SK-N-SH (cell line): Measurements from ENCODE around the gene CDCA3. TPM values are rescaled to one million over a fixed set of nuclear protein-coding genes. Genes with fewer than 3 reads are reported as not detected.

Experiments used
- CTCF ChIA-PET: fragments of 300-600, 350-600 bp; formaldehyde crosslinking; extraction: SDS; loops from one replicate; lab custom pipeline; 2021; lab: Yijun Ruan, JAX
- POLR2A ChIA-PET: fragments of 350-600 bp; sonication (Branson Sonifier 250); formaldehyde crosslinking; extraction: SDS; loops from one replicate; lab custom pipeline; 2020; ENCODE audit warnings: antibody characterized with exemption, inconsistent platforms; lab: Yijun Ruan, JAX
- DNase-seq: peaks from one replicate; pipeline ENCODE4 v3.0.0; 2012
- H2AFZ ChIP-seq: fragments of 200-600 bp; sonication (generic); 2 replicates; pipeline ENCODE4 v1.8.1; 2016; ENCODE audit warnings: antibody characterized with exemption, mild to moderate bottlenecking, low read depth
- H3F3A ChIP-seq: fragments of 200-600 bp; sonication (generic); replicated peaks from 2 replicates; pipeline ENCODE3; 2016; ENCODE audit warnings: antibody characterized with exemption, mild to moderate bottlenecking; ENCODE audit not compliant: insufficient read depth
- H3K27ac ChIP-seq, 2 experiments: fragments of 200-500 bp in 1 of 2; fragments of 200-600 bp in 1 of 2; sonication (Bioruptor generic) in 1 of 2; sonication (generic), shearing (Covaris generic) in 1 of 2; 2 replicates each; pipeline versions ENCODE4 v1.5.1 to v1.6.1; 2014 to 2016; ENCODE audit warnings: low read depth in 2 of 2, inconsistent platforms in 1 of 2, low read length in 1 of 2, mild to moderate bottlenecking in 1 of 2, mixed read lengths in 1 of 2
- H3K27me3 ChIP-seq: fragments of 200-600 bp; sonication (generic), shearing (Covaris generic); 2 replicates; pipeline ENCODE4 v1.6.1; 2016; ENCODE audit warnings: mixed run types; ENCODE audit not compliant: insufficient read depth
- H3K36me3 ChIP-seq, 2 experiments: fragments of 200-500 bp in 1 of 2; fragments of 200-600 bp in 1 of 2; sonication (Bioruptor generic) in 1 of 2; sonication (generic) in 1 of 2; replicated peaks in 1 of 2; 2 replicates each; pipeline versions ENCODE3 to v1.5.1; 2014 to 2016; ENCODE audit warnings: low read length in 1 of 2, mild to moderate bottlenecking in 1 of 2; ENCODE audit not compliant: insufficient read depth in 2 of 2, control insufficient read depth in 1 of 2
- H3K4me1 ChIP-seq, 2 experiments: fragments of 200-500 bp in 1 of 2; fragments of 200-600 bp in 1 of 2; sonication (Bioruptor generic) in 1 of 2; sonication (generic), shearing (Covaris generic) in 1 of 2; 2 replicates each; pipeline versions ENCODE4 v1.5.1 to v1.6.1; 2014 to 2016; ENCODE audit warnings: low read depth in 1 of 2, low read length in 1 of 2, mixed run types in 1 of 2; ENCODE audit not compliant: insufficient read depth in 2 of 2, control insufficient read depth in 1 of 2
- H3K4me2 ChIP-seq: fragments of 200-600 bp; sonication (generic), shearing (Covaris generic); 2 replicates; pipeline ENCODE4 v1.6.1; 2017; ENCODE audit warnings: mixed run types
- H3K4me3 ChIP-seq, 2 experiments: fragments of 200-500 bp in 1 of 2; fragments of 200-600 bp in 1 of 2; sonication (Bioruptor generic) in 1 of 2; sonication (generic), shearing (Covaris generic) in 1 of 2; 2 replicates each; pipeline versions ENCODE4 v1.5.1 to v1.8.1; 2014 to 2016; ENCODE audit warnings: low read depth in 2 of 2, inconsistent platforms in 1 of 2, low read length in 1 of 2, mild to moderate bottlenecking in 1 of 2, mixed read lengths in 1 of 2, moderate library complexity in 1 of 2
- H3K79me2 ChIP-seq: fragments of 200-600 bp; sonication (generic); 2 replicates; pipeline ENCODE4 v1.8.1; 2017; ENCODE audit warnings: mild to moderate bottlenecking; ENCODE audit not compliant: insufficient read depth
- H3K9ac ChIP-seq: fragments of 200-600 bp; sonication (generic); 2 replicates; pipeline ENCODE4 v1.6.1; 2017; ENCODE audit warnings: mixed run types
- H3K9me2 ChIP-seq: fragments of 200-600 bp; sonication (generic); 2 replicates; pipeline ENCODE4 v1.6.1; 2017; ENCODE audit warnings: mixed run types
- H3K9me3 ChIP-seq: fragments of 200-600 bp; sonication (generic); 2 replicates; pipeline ENCODE4 v1.6.1; 2017; ENCODE audit warnings: mixed run types, mild to moderate bottlenecking, moderate library complexity
- H4K20me1 ChIP-seq: fragments of 200-600 bp; sonication (generic); 2 replicates; pipeline ENCODE4 v1.6.1; 2017; ENCODE audit warnings: mild to moderate bottlenecking, mixed run types; ENCODE audit not compliant: insufficient read depth
- ELF1 ChIP-seq: IDR thresholded peaks from 2 replicates; pipeline ENCODE4 v1.4.0; 2012
- FOSL2 ChIP-seq: IDR thresholded peaks from 2 replicates; pipeline ENCODE4 v1.4.0; 2012; ENCODE audit warnings: low read depth, mild to moderate bottlenecking, moderate library complexity, borderline replicate concordance
- FOXJ3 ChIP-seq: sonication (generic); formaldehyde crosslinking; IDR thresholded peaks from 2 replicates; pipeline ENCODE4 v1.5.1; 2020; ENCODE audit warnings: mild to moderate bottlenecking, missing genetic modification reagents
- GATA2 ChIP-seq: sonication (generic); formaldehyde crosslinking; IDR thresholded peaks from 2 replicates; pipeline ENCODE4 v1.5.0; 2020; ENCODE audit warnings: mild to moderate bottlenecking, missing genetic modification reagents
- JUND ChIP-seq: IDR thresholded peaks from 2 replicates; pipeline ENCODE4 v1.4.0; 2012
- MEF2A ChIP-seq: IDR thresholded peaks from 2 replicates; pipeline ENCODE4 v1.4.0; 2012; ENCODE audit warnings: low read depth, borderline replicate concordance
- MXI1 ChIP-seq: IDR thresholded peaks from 2 replicates; pipeline ENCODE4 v1.6.1; 2012; ENCODE audit warnings: mild to moderate bottlenecking, low read depth, low read length, improper control_type of control experiment
- POLR2AphosphoS5 ChIP-seq: IDR thresholded peaks from 2 replicates; pipeline ENCODE4 v1.6.1; 2012; ENCODE audit warnings: low read depth, low read length
- RFX5 ChIP-seq: IDR thresholded peaks from 2 replicates; pipeline ENCODE4 v1.6.1; 2012; ENCODE audit warnings: mild to moderate bottlenecking, improper control_type of control experiment, low read length
- SIN3A ChIP-seq: IDR thresholded peaks from 2 replicates; pipeline ENCODE4 v1.6.1; 2012; ENCODE audit warnings: low read depth, mild to moderate bottlenecking, low read length, moderate library complexity, borderline replicate concordance
- TAF1 ChIP-seq: IDR thresholded peaks from 2 replicates; pipeline ENCODE4 v1.6.1; 2012; ENCODE audit warnings: low read depth, mild to moderate bottlenecking, low read length, moderate library complexity, borderline replicate concordance
- WGBS: methylation state at CpG from one replicate; pipeline ENCODE4 v1.1.6; 2017; ENCODE audit warnings: low lambda C conversion rate; 5-methylcytosine and 5-hydroxymethylcytosine counted together
- polyA plus RNA-seq, 3 experiments: library from polyadenylated mRNA; depleted of rRNA; stranded (reverse); fragments of >200 nt; gene quantifications; 2 replicates each; pipeline ENCODE4 v1.2.3, GENCODE V29; 2012
- TF ChIP-seq, protein P1 (sequence below): fragments of 150-350 bp; IDR thresholded peaks from 2 replicates; pipeline ENCODE4 v1.6.1; 2017; ENCODE audit warnings: antibody characterized with exemption, low read length, low read depth, borderline replicate concordance
- TF ChIP-seq, protein P2 (sequence below): IDR thresholded peaks from 2 replicates; pipeline ENCODE4 v1.4.0; 2012; ENCODE audit warnings: low read depth, borderline replicate concordance
- TF ChIP-seq, protein P3 (sequence below): IDR thresholded peaks from 2 replicates; pipeline ENCODE4 v1.4.0; 2012; ENCODE audit warnings: low read depth, borderline replicate concordance
- TF ChIP-seq, protein P4 (sequence below): IDR thresholded peaks from 2 replicates; pipeline ENCODE4 v1.6.1; 2012; ENCODE audit warnings: mild to moderate bottlenecking, low read depth, low read length, moderate library complexity

CDCA3 gene
- polyA plus RNA-seq, 1 of the 3 experiments (the other 2 are of a cell fraction): 33.0 TPM

DNA sequence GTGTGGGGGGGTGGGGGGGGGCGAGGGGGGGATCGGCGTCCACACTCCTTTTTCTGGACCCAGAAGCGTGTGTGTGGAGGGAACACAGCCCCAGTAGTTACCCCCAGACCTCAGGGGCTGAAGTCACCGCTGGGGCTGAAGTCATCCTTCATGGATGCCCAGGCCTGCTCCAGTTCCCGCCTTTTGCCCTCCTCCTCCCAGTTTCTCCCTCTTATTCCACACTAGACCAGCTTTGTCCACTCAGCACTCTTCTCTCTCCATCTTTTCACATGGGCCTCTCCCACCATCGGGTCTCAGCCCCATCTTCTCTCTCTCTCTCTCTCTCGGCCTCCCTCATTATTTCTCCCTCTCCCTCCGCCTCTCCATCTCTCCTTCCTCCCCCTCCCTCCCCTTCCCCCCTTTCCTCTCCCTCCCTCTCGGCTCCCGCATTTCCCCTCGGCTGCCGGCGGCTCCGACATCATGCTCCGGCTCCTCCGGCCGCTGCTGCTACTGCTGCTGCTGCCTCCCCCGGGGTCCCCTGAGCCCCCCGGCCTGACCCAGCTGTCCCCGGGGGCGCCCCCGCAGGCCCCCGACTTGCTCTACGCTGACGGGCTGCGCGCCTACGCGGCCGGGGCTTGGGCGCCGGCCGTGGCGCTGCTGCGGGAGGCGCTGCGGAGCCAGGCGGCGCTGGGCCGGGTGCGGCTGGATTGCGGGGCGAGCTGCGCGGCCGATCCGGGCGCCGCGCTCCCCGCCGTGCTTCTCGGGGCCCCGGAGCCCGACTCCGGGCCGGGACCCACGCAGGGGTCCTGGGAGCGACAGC lies 22.9 kb downstream of the CDCA3 start, which contains the start of gene P3H3:
Gene P3H3, plus strand, starts transcription at position 426 of the 799 bp plus-strand sequence. Its CDS starts 34 bp downstream, at position 460.
- TF ChIP-seq POLR2AphosphoS5: peak; percentile 34
- TF ChIP-seq, protein P1, sequence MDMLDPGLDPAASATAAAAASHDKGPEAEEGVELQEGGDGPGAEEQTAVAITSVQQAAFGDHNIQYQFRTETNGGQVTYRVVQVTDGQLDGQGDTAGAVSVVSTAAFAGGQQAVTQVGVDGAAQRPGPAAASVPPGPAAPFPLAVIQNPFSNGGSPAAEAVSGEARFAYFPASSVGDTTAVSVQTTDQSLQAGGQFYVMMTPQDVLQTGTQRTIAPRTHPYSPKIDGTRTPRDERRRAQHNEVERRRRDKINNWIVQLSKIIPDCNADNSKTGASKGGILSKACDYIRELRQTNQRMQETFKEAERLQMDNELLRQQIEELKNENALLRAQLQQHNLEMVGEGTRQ: no peak
- TF ChIP-seq ELF1: no peak
- TF ChIP-seq, protein P2, sequence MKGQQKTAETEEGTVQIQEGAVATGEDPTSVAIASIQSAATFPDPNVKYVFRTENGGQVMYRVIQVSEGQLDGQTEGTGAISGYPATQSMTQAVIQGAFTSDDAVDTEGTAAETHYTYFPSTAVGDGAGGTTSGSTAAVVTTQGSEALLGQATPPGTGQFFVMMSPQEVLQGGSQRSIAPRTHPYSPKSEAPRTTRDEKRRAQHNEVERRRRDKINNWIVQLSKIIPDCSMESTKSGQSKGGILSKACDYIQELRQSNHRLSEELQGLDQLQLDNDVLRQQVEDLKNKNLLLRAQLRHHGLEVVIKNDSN: no peak
- TF ChIP-seq TAF1: 0 out of 2 replicates have a peak, but pooled peaks have one; percentile 54
- 0 out of 2 replicates have a peak, but pooled peaks have one; percentile 22 for TF ChIP-seq SIN3A
- no peak; the same call in 1 of the 2 replicates for TF ChIP-seq MXI1
- no peak for TF ChIP-seq JUND
- TF ChIP-seq FOSL2: no peak
- TF ChIP-seq FOXJ3 (CRISPR knock-in tag): no peak

DNA sequence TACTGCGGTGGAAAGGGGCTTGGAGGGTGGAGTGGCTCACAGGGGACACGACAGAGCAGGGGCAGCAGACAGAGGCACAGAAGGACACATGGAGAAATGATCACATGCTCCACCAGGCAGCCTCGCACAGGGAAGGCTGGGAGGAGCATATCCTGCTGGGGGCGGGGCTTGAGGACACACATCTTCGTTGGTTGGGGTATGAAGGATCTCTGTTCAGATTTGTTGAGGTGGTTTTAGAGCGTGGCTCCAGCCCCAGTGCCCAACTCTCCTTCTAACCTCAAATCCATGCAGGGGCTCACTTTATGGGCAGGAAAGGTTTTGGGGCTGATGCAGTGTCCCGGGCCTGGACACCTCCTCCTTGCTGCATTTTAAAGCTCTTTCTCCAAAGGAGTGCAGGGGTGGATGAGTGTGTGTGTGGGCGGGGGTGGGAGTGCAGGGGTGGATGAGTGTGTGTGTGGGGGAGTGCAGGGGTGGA lies 23.6 kb downstream of the CDCA3 start:
- peak; percentile 92 for DNase-seq
- peaks cover 9 to 22% of the 10 kb centered on the region in 2 experiments for H3K36me3 ChIP-seq
- H4K20me1 ChIP-seq: 0 out of 2 replicates have a peak, but pooled peaks cover 3% of the 10 kb centered on the region
- WGBS: 4% methylated on average over 8 of the region's 8 CpGs
- H3F3A ChIP-seq: peaks cover 8% of the 10 kb centered on the region
- no peaks in the 10 kb centered on the region for H3K27me3 ChIP-seq
- no peaks in the 10 kb centered on the region for H3K9me3 ChIP-seq
- CTCF ChIA-PET: interaction anchor here (1.0 to 14.1 kb wide), 7 partner anchors 8 to 93 kb away, joined by 3 to 246 read pairs (median 55); partner anchors contain the start of genes CDCA3, GNB3, MLF2 and PTMS
- H3K27ac ChIP-seq: peak overlapping the region; percentile 26 to 93
- no peak overlapping the region for H3K9ac ChIP-seq
- peaks cover 31% of the 10 kb centered on the region for H3K79me2 ChIP-seq
- POLR2A ChIA-PET: interaction anchor here (1.0 to 7.0 kb wide), 8 partner anchors 9 to 137 kb away, joined by 3 to 46 read pairs (median 4); partner anchors contain the start of genes CDCA3, MLF2, PTMS and SPSB2
- H2AFZ ChIP-seq: no peak overlapping the region
- H3K4me2 ChIP-seq: peak overlapping the region; percentile 40
- H3K9me2 ChIP-seq: no peaks in the 10 kb centered on the region
- peak overlapping the region in 1 of 2 experiments; percentile 18; a peak in 1 of 4 replicates for H3K4me3 ChIP-seq
- peaks cover 13 to 48% of the 10 kb centered on the region in 2 experiments; a peak in 3 of 4 replicates for H3K4me1 ChIP-seq
- TF ChIP-seq, protein P3, sequence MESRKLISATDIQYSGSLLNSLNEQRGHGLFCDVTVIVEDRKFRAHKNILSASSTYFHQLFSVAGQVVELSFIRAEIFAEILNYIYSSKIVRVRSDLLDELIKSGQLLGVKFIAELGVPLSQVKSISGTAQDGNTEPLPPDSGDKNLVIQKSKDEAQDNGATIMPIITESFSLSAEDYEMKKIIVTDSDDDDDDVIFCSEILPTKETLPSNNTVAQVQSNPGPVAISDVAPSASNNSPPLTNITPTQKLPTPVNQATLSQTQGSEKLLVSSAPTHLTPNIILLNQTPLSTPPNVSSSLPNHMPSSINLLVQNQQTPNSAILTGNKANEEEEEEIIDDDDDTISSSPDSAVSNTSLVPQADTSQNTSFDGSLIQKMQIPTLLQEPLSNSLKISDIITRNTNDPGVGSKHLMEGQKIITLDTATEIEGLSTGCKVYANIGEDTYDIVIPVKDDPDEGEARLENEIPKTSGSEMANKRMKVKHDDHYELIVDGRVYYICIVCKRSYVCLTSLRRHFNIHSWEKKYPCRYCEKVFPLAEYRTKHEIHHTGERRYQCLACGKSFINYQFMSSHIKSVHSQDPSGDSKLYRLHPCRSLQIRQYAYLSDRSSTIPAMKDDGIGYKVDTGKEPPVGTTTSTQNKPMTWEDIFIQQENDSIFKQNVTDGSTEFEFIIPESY: no peak
- TF ChIP-seq MEF2A: no peak
- no peak for TF ChIP-seq GATA2 (CRISPR knock-in tag)
- TF ChIP-seq, protein P2: peak; percentile 82; the same call in 1 of the 2 replicates
- TF ChIP-seq, protein P4, sequence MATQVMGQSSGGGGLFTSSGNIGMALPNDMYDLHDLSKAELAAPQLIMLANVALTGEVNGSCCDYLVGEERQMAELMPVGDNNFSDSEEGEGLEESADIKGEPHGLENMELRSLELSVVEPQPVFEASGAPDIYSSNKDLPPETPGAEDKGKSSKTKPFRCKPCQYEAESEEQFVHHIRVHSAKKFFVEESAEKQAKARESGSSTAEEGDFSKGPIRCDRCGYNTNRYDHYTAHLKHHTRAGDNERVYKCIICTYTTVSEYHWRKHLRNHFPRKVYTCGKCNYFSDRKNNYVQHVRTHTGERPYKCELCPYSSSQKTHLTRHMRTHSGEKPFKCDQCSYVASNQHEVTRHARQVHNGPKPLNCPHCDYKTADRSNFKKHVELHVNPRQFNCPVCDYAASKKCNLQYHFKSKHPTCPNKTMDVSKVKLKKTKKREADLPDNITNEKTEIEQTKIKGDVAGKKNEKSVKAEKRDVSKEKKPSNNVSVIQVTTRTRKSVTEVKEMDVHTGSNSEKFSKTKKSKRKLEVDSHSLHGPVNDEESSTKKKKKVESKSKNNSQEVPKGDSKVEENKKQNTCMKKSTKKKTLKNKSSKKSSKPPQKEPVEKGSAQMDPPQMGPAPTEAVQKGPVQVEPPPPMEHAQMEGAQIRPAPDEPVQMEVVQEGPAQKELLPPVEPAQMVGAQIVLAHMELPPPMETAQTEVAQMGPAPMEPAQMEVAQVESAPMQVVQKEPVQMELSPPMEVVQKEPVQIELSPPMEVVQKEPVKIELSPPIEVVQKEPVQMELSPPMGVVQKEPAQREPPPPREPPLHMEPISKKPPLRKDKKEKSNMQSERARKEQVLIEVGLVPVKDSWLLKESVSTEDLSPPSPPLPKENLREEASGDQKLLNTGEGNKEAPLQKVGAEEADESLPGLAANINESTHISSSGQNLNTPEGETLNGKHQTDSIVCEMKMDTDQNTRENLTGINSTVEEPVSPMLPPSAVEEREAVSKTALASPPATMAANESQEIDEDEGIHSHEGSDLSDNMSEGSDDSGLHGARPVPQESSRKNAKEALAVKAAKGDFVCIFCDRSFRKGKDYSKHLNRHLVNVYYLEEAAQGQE: no peak
- no peak for TF ChIP-seq RFX5

More for the DNA sequence above, 22.9 kb downstream of the CDCA3 start, which contains the start of gene P3H3:
- DNase-seq: peak; percentile 84
- Histone ChIP-seq H3K4me1 (peaks cover 13 to 41% of the 10 kb centered on the region in 2 experiments; a peak in 3 of 4 replicates), H3K4me2 (peak within 1 kb of the TSS; percentile 94), H3K36me3 (peaks cover 9 to 25% of the 10 kb centered on the region in 2 experiments), H3K9ac (peak within 1 kb of the TSS; percentile 95), H4K20me1 (0 out of 2 replicates have a peak, but pooled peaks cover 3% of the 10 kb centered on the region), H3K27me3 (no peaks in the 10 kb centered on the region), H3K9me2 (no peaks in the 10 kb centered on the region), H2AFZ (peak within 1 kb of the TSS; percentile 33; the same call in 1 of the 2 replicates), H3K9me3 (no peaks in the 10 kb centered on the region), H3K4me3 (peak within 1 kb of the TSS; percentile 73 to 79), H3K27ac (peak within 1 kb of the TSS; percentile 66 to 93), H3K79me2 (peaks cover 31% of the 10 kb centered on the region), H3F3A (peaks cover 8% of the 10 kb centered on the region)
- 3% methylated on average over 22 of the region's 60 CpGs for WGBS
- CTCF ChIA-PET: interaction anchor here (0.9 to 14.1 kb wide), 11 partner anchors 7 to 93 kb away, joined by 3 to 246 read pairs (median 6); partner anchors contain the start of genes CDCA3, GNB3, MLF2 and PTMS
- POLR2A ChIA-PET: interaction anchor here (1.0 to 7.0 kb wide), 12 partner anchors 8 to 138 kb away, joined by 3 to 46 read pairs (median 4); partner anchors contain the start of genes CDCA3, COPS7A, MLF2 and PTMS
